Naive thymus-derived CD4-positive, alpha-beta T cell (primary cell): ENCODE data around the gene S100A7. TPM values are rescaled to one million over a fixed set of nuclear protein-coding genes. Genes with fewer than 3 reads are reported as not detected.
A peak's percentile ranks its signal among the peaks of the same experiment; 100 is the strongest.

Experiments used
- ATAC-seq: fragments of 150-1000 bp; cut with Tn5 transposase; 2 replicates; pipeline ENCODE4 v1.10.0; 2021; ENCODE audit warnings: mild to moderate bottlenecking, moderate library complexity
- CTCF ChIA-PET: fragments of 350-600 bp; sonication (Branson Sonifier 250); formaldehyde crosslinking; loops from one replicate; lab custom pipeline; 2021; ENCODE audit warnings: antibody characterized with exemption; lab: Charles Lee
- POLR2A ChIA-PET: fragments of 350-600 bp; sonication (Branson Sonifier 250); formaldehyde crosslinking; loops from one replicate; lab custom pipeline; 2021; ENCODE audit warnings: antibody characterized with exemption, inconsistent platforms; lab: Charles Lee
- DNase-seq, 9 donors: peaks; one replicate each; pipeline versions ENCODE4 v3.0.0 to v3.0.0-alpha.2; 2020 to 2022; ENCODE audit warnings: mixed read lengths in 1 of 9
- H3K27ac ChIP-seq: one replicate; pipeline ENCODE4 v1.7.0; 2013; ENCODE audit warnings: mild to moderate bottlenecking, low read depth, low read length, moderate library complexity
- H3K27me3 ChIP-seq, 2 donors: one replicate each; pipeline ENCODE4 v1.7.0; 2013; ENCODE audit warnings: low read length in 2 of 2, mild to moderate bottlenecking in 2 of 2, moderate library complexity in 2 of 2; ENCODE audit not compliant: control insufficient read depth in 2 of 2, insufficient read depth in 2 of 2
- H3K36me3 ChIP-seq, 3 experiments: 1 replicate in 2 of 3; 2 replicates in 1 of 3; pipeline ENCODE4 v1.7.0; 2013; ENCODE audit warnings: low read length in 3 of 3, mild to moderate bottlenecking in 3 of 3, moderate library complexity in 1 of 3; ENCODE audit not compliant: insufficient read depth in 3 of 3, control insufficient read depth in 2 of 3
- H3K4me1 ChIP-seq, 2 donors: one replicate each; pipeline ENCODE4 v1.7.0; 2013; ENCODE audit warnings: low read length in 2 of 2, mild to moderate bottlenecking in 2 of 2, moderate library complexity in 1 of 2; ENCODE audit not compliant: control insufficient read depth in 2 of 2, insufficient read depth in 2 of 2
- H3K4me3 ChIP-seq: 2 replicates; pipeline ENCODE4 v1.7.0; 2013; ENCODE audit warnings: mild to moderate bottlenecking, low read length
- H3K9me3 ChIP-seq, 3 experiments: 1 replicate in 2 of 3; 2 replicates in 1 of 3; pipeline ENCODE4 v1.7.0; 2013; ENCODE audit warnings: low read length in 3 of 3; ENCODE audit not compliant: control insufficient read depth in 2 of 3
- H3K27ac Mint-ChIP-seq, 9 donors: one replicate each; pipeline ENCODE4 v1.8.0; 2020 to 2022; ENCODE audit warnings: mixed read lengths in 9 of 9, mild to moderate bottlenecking in 8 of 9, moderate library complexity in 5 of 9, inconsistent platforms in 2 of 9
- H3K27me3 Mint-ChIP-seq, 5 donors: one replicate each; pipeline ENCODE4 v1.8.0; 2021 to 2022; ENCODE audit warnings: mixed read lengths in 5 of 5, mild to moderate bottlenecking in 1 of 5
- H3K36me3 Mint-ChIP-seq, 5 donors: one replicate each; pipeline ENCODE4 v1.8.0; 2020 to 2022; ENCODE audit warnings: mixed read lengths in 5 of 5, mild to moderate bottlenecking in 3 of 5, inconsistent platforms in 1 of 5
- H3K4me1 Mint-ChIP-seq, 7 donors: one replicate each; pipeline ENCODE4 v1.8.0; 2020 to 2022; ENCODE audit warnings: mixed read lengths in 7 of 7, mild to moderate bottlenecking in 3 of 7, inconsistent platforms in 1 of 7
- H3K4me3 Mint-ChIP-seq, 10 donors: one replicate each; pipeline ENCODE4 v1.8.0; 2020 to 2022; ENCODE audit warnings: mild to moderate bottlenecking in 10 of 10, mixed read lengths in 10 of 10, moderate library complexity in 6 of 10, inconsistent platforms in 2 of 10
- H3K9me3 Mint-ChIP-seq, 11 donors: one replicate each; pipeline ENCODE4 v1.8.0; 2020 to 2022; ENCODE audit warnings: mixed read lengths in 11 of 11, mild to moderate bottlenecking in 4 of 11, inconsistent platforms in 1 of 11, moderate library complexity in 1 of 11
- intact Hi-C, 2 donors: fragments of 100-400 bp; cut with micrococcal nuclease; formaldehyde crosslinking; loops; one replicate each; pipeline ENCODE4 v1.15.1; 2023
- polyA plus RNA-seq, 2 donors: library from polyadenylated mRNA; unstranded; fragments of 300-500 nt; fragmentation: Illumina TruSeq; gene quantifications; one replicate each; pipeline ENCODE4 v1.2.3, GENCODE V29; 2021
- total RNA-seq, 6 experiments: library from RNA in 5 of 6; stranded (reverse) in 5 of 6; gene quantifications; 1 replicate in 5 of 6; 2 replicates in 1 of 6; pipeline ENCODE4 v1.2.3 and lab custom pipeline; 2021 to 2026

Gene S100A7
- total and polyA plus RNA-seq, 7 experiments from 2014 or later = not detected

DNA sequence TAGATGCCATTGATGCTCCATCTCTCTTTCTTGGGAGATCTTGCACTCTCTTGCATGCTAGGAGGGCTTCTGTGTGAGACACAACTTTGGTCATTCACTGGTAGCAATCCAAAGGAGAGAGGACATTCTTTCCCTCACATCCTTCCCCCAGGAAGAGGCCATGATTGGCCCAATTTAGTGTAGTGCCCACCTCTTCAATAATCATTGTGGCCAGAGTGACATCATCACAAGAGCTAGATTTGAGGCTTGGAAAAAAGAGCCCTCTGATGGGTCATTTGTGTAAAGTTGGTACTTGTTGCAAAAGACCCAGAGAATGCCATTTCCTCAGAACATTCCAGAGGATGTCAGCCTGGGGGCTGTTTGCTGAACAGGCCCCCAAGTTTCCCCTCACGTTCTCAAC lies 45.1 kb upstream of the S100A7 start:
- ATAC-seq (no peak), DNase-seq (no peak)
- H3K36me3 Mint-ChIP-seq = no peaks in the 10 kb centered on the region
- H3K4me3 ChIP-seq = no peak overlapping the region
- H3K9me3 ChIP-seq = no peaks in the 10 kb centered on the region
- CTCF ChIA-PET = no interaction called here
- H3K27me3 Mint-ChIP-seq = peaks cover 0 to 9% (median 3%) of the 10 kb centered on the region in 5 donors
- no peaks in the 10 kb centered on the region for H3K4me1 ChIP-seq
- intact Hi-C loops = no loop called here
- no peak overlapping the region for H3K27ac ChIP-seq
- POLR2A ChIA-PET = interaction anchor here (0.6 kb wide), 1 partner anchor 1453 kb away, joined by 3 read pairs; no protein-coding TSS in a partner anchor
- no peak overlapping the region for H3K4me3 Mint-ChIP-seq
- no peaks in the 10 kb centered on the region for H3K27me3 ChIP-seq
- H3K36me3 ChIP-seq = no peaks in the 10 kb centered on the region
- H3K27ac Mint-ChIP-seq = no peak overlapping the region
- peaks cover 0 to 1% (median 0%) of the 10 kb centered on the region in 11 donors for H3K9me3 Mint-ChIP-seq
- H3K4me1 Mint-ChIP-seq = peaks cover 0 to 5% (median 0%) of the 10 kb centered on the region in 7 donors

DNA sequence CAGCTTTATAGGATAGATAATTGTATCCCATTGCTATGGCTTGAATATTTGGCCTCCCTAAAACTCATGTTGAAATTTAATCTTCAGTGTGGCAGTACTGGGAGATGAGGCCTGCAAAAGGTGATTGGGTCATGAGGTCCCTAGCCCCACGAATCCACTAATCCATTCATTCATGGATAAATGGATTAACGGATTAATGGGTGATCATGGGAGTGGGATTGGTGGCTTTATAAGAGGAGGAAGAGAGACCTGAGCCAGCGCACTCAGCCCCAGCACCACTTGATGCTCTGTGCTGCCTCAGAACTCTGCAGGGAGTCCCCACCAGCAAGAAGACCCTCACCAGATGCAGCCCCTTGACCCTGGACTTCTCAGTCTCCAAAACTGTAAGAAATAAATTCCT lies 43.3 kb upstream of the S100A7 start:
- Histone ChIP-seq H3K27ac (no peak overlapping the region), H3K4me1 (no peaks in the 10 kb centered on the region), H3K4me3 (no peak overlapping the region), H3K36me3 (no peaks in the 10 kb centered on the region), H3K27me3 (no peaks in the 10 kb centered on the region), H3K9me3 (no peaks in the 10 kb centered on the region)
- H3K27ac Mint-ChIP-seq = no peak overlapping the region
- ATAC-seq (no peak), DNase-seq (no peak)
- peaks cover 5 to 23% (median 12%) of the 10 kb centered on the region in 5 donors for H3K27me3 Mint-ChIP-seq
- H3K36me3 Mint-ChIP-seq = no peaks in the 10 kb centered on the region
- ChIA-PET POLR2A (no interaction called here), CTCF (no interaction called here)
- no peak overlapping the region for H3K4me3 Mint-ChIP-seq
- H3K9me3 Mint-ChIP-seq = peaks cover 0 to 1% (median 0%) of the 10 kb centered on the region in 11 donors
- peaks cover 0 to 1% (median 0%) of the 10 kb centered on the region in 7 donors for H3K4me1 Mint-ChIP-seq
- intact Hi-C loops = no loop called here

DNA sequence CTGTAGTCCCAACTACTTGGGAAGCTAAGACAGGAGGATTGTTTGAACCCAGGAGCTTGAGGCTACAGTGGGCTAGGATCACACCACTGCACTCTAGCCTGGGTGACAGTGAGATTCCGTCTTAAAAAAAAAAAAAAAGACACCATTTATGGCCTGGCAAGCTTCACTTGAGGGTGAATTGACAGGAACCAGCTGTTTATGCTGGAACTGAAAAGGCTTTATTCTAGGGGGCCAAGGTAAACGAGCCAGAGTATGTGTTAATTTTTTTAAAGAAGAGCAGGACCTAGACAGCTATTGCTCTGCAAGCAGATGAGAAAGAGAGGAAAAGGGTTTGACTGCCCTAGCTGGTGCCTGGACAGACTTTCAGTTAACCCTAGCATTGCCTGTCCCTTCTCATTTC lies 38.3 kb upstream of the S100A7 start:
- H3K9me3 ChIP-seq = no peaks in the 10 kb centered on the region
- H3K4me3 ChIP-seq = no peak overlapping the region
- ChIA-PET CTCF (interaction anchor here (1.9 kb wide), 1 partner anchor 147 kb away, joined by 4 read pairs; no protein-coding TSS in a partner anchor), POLR2A (no interaction called here)
- H3K4me3 Mint-ChIP-seq = no peak overlapping the region
- no peak for DNase-seq
- peaks cover 0 to 3% of the 10 kb centered on the region in 2 donors for H3K27me3 ChIP-seq
- H3K27me3 Mint-ChIP-seq = peaks cover 10 to 47% (median 16%) of the 10 kb centered on the region in 5 donors
- peaks cover 0 to 3% (median 0%) of the 10 kb centered on the region in 11 donors for H3K9me3 Mint-ChIP-seq
- H3K36me3 Mint-ChIP-seq = no peaks in the 10 kb centered on the region
- H3K4me1 ChIP-seq = no peaks in the 10 kb centered on the region
- H3K27ac ChIP-seq = no peak overlapping the region
- H3K4me1 Mint-ChIP-seq = peaks cover 0 to 3% (median 0%) of the 10 kb centered on the region in 7 donors
- intact Hi-C loops = no loop called here
- H3K27ac Mint-ChIP-seq = no peak overlapping the region
- no peak for ATAC-seq
- no peaks in the 10 kb centered on the region for H3K36me3 ChIP-seq

DNA sequence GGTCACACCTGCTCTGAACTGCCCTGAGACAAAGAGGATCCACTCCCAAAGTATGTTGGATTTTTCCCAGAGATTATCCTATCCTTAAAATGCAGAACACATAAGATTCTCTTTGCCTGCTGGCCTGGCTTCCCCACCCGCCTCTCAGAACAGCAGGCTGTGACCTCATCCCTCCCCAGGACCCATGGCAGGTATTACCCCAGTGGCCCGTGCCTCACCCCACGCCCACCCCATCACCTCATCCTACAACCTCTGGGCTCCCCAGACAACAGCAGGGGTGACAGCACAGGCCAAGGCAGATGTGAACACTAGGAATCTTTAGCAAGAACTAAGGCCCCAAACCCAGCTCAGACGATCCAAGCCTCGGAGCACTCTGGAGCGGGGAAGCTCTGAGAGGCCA lies 35.1 kb upstream of the S100A7 start:
- Histone ChIP-seq H3K9me3 (no peaks in the 10 kb centered on the region), H3K4me1 (no peaks in the 10 kb centered on the region), H3K4me3 (no peak overlapping the region), H3K36me3 (no peaks in the 10 kb centered on the region), H3K27ac (no peak overlapping the region), H3K27me3 (peaks cover 0 to 3% of the 10 kb centered on the region in 2 donors)
- Mint-ChIP-seq H3K4me1 (peaks cover 0 to 5% (median 0%) of the 10 kb centered on the region in 7 donors), H3K27me3 (peaks cover 9 to 49% (median 21%) of the 10 kb centered on the region in 5 donors), H3K4me3 (no peak overlapping the region), H3K36me3 (no peaks in the 10 kb centered on the region), H3K9me3 (peaks cover 0 to 2% (median 0%) of the 10 kb centered on the region in 11 donors), H3K27ac (no peak overlapping the region)
- ATAC-seq (no peak), DNase-seq (no peak)
- CTCF ChIA-PET = interaction anchor here (1.0 to 6.2 kb wide), 8 partner anchors 10 to 145 kb away, joined by 3 to 51 read pairs (median 4); no protein-coding TSS in a partner anchor
- intact Hi-C loops = loop anchor here (1.0 to 2.0 kb wide), 2 partner anchors 95 to 143 kb away; no protein-coding TSS in a partner anchor
- POLR2A ChIA-PET = no interaction called here

DNA sequence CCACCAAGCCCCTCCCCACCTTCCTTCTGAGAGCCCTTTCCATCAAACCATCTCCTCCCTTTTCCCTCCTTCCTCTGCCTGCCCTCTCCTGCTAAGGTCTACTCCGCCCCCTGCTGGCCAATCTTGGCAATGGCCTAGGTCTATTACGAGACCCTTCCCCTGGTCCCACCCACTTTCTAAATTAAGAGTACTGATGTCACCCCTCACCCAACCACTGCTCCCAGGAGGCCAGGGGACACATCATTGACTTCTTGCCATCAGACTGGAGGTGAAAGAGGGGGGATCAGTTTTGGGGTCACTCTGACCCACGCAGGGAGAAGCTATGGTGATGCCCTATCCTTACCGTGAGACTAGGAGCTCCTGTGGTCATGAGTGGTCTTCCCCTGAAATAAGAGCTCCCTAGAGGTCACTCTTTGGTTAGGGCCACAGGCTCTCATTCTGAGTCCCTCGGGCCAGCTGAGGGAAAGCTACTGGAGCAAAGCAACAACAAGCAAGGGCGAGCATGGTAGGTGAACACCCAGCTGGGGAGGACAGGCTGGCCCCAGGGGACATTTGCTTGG lies 34.6 kb upstream of the S100A7 start:
- Mint-ChIP-seq H3K4me1 (peaks cover 0 to 8% (median 0%) of the 10 kb centered on the region in 7 donors), H3K36me3 (no peaks in the 10 kb centered on the region), H3K9me3 (peaks cover 0 to 2% (median 0%) of the 10 kb centered on the region in 11 donors), H3K4me3 (no peak overlapping the region), H3K27me3 (peaks cover 9 to 45% (median 21%) of the 10 kb centered on the region in 5 donors), H3K27ac (no peak overlapping the region)
- Histone ChIP-seq H3K27me3 (peaks cover 0 to 3% of the 10 kb centered on the region in 2 donors), H3K36me3 (no peaks in the 10 kb centered on the region), H3K4me1 (no peaks in the 10 kb centered on the region), H3K4me3 (no peak overlapping the region), H3K27ac (no peak overlapping the region), H3K9me3 (no peaks in the 10 kb centered on the region)
- ChIA-PET POLR2A (no interaction called here), CTCF (interaction anchor here (0.6 to 6.2 kb wide), 14 partner anchors 9 to 149 kb away, joined by 3 to 51 read pairs (median 4); no protein-coding TSS in a partner anchor)
- ATAC-seq (peak; percentile 84), DNase-seq (peak; percentile 40 to 78 (median 58))
- intact Hi-C loops = loop anchor here (1.0 to 2.0 kb wide), 2 partner anchors 94 to 143 kb away; no protein-coding TSS in a partner anchor

DNA sequence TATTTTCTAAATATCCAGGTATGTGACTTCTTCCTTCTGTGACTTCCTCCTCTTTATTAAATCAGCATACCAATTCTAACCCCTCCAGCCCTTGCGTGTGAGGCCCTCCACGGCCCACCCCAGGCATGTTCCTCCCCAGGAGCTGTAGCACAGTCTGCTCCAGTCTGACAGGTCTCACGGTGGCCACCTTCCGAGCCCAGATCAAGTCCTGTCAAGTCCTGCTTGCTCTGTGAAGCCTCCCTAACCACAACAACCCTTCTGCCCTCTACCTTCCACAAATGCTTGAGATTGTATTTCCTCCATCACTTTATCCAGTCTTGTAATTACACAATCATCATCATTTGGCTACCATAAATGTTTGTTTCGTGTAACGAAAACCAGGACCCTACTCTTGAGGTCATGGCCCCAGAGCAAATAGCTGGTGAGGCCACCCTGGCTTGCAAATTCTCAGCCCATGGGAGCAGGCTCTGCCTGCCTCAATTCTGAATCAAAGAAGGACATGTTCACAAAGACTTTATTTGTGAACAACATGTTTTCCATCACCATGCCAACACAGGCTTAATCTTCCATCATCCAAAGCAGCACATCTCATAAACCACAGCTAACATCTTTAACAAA lies 33.0 kb upstream of the S100A7 start:
- intact Hi-C loops = no loop called here
- Histone ChIP-seq H3K9me3 (no peaks in the 10 kb centered on the region), H3K4me1 (no peaks in the 10 kb centered on the region), H3K4me3 (no peak overlapping the region), H3K27me3 (peaks cover 0 to 3% of the 10 kb centered on the region in 2 donors), H3K36me3 (no peaks in the 10 kb centered on the region), H3K27ac (no peak overlapping the region)
- no peak for DNase-seq
- Mint-ChIP-seq H3K9me3 (peaks cover 0 to 2% (median 0%) of the 10 kb centered on the region in 11 donors), H3K36me3 (no peaks in the 10 kb centered on the region), H3K27me3 (peaks cover 3 to 32% (median 9%) of the 10 kb centered on the region in 5 donors), H3K27ac (peak overlapping the region in 1 of 9 donors; percentile 22), H3K4me1 (peaks cover 0 to 8% (median 0%) of the 10 kb centered on the region in 7 donors), H3K4me3 (no peak overlapping the region)
- ChIA-PET POLR2A (no interaction called here), CTCF (interaction anchor here (1.2 to 6.2 kb wide), 5 partner anchors 28 to 147 kb away, joined by 4 to 51 read pairs (median 4); no protein-coding TSS in a partner anchor)
- ATAC-seq = no peak
